NCI-H748 treated with DMSO at 0.1 percent for 48 hours (cell line): Measurements from ENCODE around the gene KANSL2.
"Not testable (repeated sequence)": the region's sequence is repeated elsewhere in the genome, so short reads cannot be mapped to it uniquely, and the experiment has no call there.

ENCODE experiments used
- DNase-seq: peaks from one replicate; lab custom pipeline; 2025; lab: John Stamatoyannopoulos, UW

Gene KANSL2

GRCh38 chr12:48681710-48682532 is at the start of gene KANSL2:
Gene KANSL2, minus strand, starts transcription at chr12:48682238. Its CDS starts 606 bp downstream, at chr12:48681632.
- peak; percentile 97 for DNase-seq

- DNase-seq: no peak
Observed at GRCh38 chr12:48728807-48729206, 46.8 kb upstream of the KANSL2 start.

- DNase-seq: not testable (repeated sequence)
Observed at GRCh38 chr12:48720737-48721136, 38.7 kb upstream of the KANSL2 start.

- not testable (repeated sequence) for DNase-seq
Observed at GRCh38 chr12:48720171-48720570, 38.1 kb upstream of the KANSL2 start.

- not testable (repeated sequence) for DNase-seq
Observed at GRCh38 chr12:48719002-48719401, 37.0 kb upstream of the KANSL2 start.

GRCh38 chr12:48717252-48717695 is 35.2 kb upstream of the KANSL2 start:
- DNase-seq: no peak

- peak; percentile 96 for DNase-seq
Observed at GRCh38 chr12:48716493-48717251, 34.6 kb upstream of the KANSL2 start, which contains the start of gene CCNT1. Gene CCNT1, minus strand, starts transcription at chr12:48716707. Its CDS starts 32 bp downstream, at chr12:48716675.

- DNase-seq: no peak
Observed at GRCh38 chr12:48716168-48716492, 34.1 kb upstream of the KANSL2 start.

- DNase-seq: no peak
Observed at GRCh38 chr12:48712209-48712608, 30.2 kb upstream of the KANSL2 start.

GRCh38 chr12:48698822-48699221 is 16.8 kb upstream of the KANSL2 start:
- DNase-seq: not testable (repeated sequence)

GRCh38 chr12:48696626-48697025 is 14.6 kb upstream of the KANSL2 start:
- DNase-seq: no peak

- DNase-seq: no peak
Observed at GRCh38 chr12:48695859-48696258, 13.8 kb upstream of the KANSL2 start.

- DNase-seq: no peak
Observed at GRCh38 chr12:48694038-48694437, 12.0 kb upstream of the KANSL2 start.

- DNase-seq: no peak
Observed at GRCh38 chr12:48693572-48693971, 11.5 kb upstream of the KANSL2 start.

- DNase-seq: no peak
Observed at GRCh38 chr12:48691826-48692487, 9.9 kb upstream of the KANSL2 start.

- DNase-seq: no peak
Observed at GRCh38 chr12:48690990-48691389, 9.0 kb upstream of the KANSL2 start.

GRCh38 chr12:48690436-48690835 is 8.4 kb upstream of the KANSL2 start:
- DNase-seq: no peak

GRCh38 chr12:48688836-48689235 is 6.8 kb upstream of the KANSL2 start:
- no peak for DNase-seq

GRCh38 chr12:48687592-48687991 is 5.6 kb upstream of the KANSL2 start:
- DNase-seq: no peak

GRCh38 chr12:48686615-48687334 is 4.7 kb upstream of the KANSL2 start:
- no peak for DNase-seq

GRCh38 chr12:48686037-48686595 is 4.1 kb upstream of the KANSL2 start:
- no peak for DNase-seq

- DNase-seq: no peak
Observed at GRCh38 chr12:48683534-48683933, 1.5 kb upstream of the KANSL2 start.
